DMS153 (cell line): ENCODE measurements around the gene FOXQ1.

Experiments
- DNase-seq: peaks from one replicate; lab custom pipeline; 2025; lab: John Stamatoyannopoulos, UW

Gene FOXQ1

DNA sequence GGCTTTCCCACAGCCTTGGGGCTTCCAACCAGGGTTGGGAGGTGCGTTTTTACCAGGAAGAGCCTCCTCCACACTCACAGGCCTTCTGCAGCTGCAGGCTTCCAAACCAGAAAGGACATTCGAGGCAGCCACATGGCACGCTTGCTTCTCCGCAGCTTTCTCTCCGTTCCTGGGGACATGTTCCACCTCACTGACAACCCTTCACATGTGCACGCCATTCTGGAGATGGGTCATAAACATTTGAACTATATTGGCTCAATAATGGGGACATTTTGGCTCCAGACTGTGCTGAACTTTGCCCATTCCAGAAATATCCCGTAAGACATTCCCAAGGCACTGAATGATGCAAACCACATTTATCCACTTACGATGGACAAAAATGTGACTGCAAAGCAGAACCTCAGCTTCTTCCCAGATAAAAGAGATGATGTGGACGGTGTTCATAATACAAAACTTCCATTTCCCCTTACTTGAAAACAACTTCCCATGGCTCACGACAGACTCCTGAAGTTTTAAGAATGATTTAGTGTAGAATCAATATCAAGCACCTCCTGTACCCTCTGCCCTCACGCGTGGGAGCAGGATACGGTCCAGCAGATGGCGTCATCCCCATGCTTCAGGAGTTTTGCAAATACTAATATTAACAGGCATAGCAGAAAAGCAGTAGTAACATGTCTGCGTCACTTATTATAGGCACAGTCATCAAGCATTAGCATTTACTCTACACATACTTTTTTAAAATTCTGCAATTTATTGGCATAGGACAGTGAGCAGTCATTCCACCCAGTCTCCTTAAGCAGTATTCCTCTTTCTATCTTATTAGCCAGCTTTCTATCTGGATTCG, 52.1 kb downstream of the FOXQ1 start:
- no peak for DNase-seq
